Measurements from ENCODE around the gene OXA1L. TPM values are rescaled to one million over a fixed set of nuclear protein-coding genes. Genes with fewer than 3 reads are reported as not detected.
"Not testable (repeated sequence)": the region's sequence is repeated elsewhere in the genome, so short reads cannot be mapped to it uniquely, and the experiment has no call there.

OXA1L gene
- total RNA-seq, 4 donors from 2014 or later = 52.1 to 85.8 (median 73.4) TPM

DNA sequence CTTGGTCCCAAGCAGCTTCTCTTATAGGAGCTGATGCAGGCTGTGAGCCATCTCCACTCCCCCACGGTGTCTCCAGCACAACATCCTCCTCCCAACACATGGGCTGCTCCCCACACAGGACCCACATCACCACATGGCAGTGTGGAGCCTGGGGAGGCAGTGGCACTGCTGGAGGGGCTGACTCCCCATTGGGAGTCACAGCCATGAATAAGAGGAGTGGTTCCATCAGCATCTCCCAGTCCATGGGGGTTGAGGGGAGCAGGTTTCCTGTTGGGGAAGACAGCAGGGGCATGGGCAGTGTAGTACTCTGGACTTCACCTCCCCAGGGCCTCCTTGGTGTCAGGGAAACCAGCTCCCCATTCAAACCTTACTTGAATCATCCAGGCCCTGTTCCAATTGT is 40.5 kb upstream of the OXA1L start:
- H3K9me3 ChIP-seq = peaks cover 0 to 5% (median 0%) of the 10 kb centered on the region in 3 donors
- H3K4me1 ChIP-seq = no peaks in the 10 kb centered on the region
- DNase-seq = no peak
- 33% methylated on average over 1 of the region's 1 CpG; no CpG with 5 or more reads in 1 of the 2 donors for WGBS, 2 donors
- H3K4me3 ChIP-seq = no peak overlapping the region
- intact Hi-C loops (cut with DNase I) = no loop called here
- no peak overlapping the region for H3K27ac ChIP-seq
- TF ChIP-seq POLR2A (IDR thresholded peaks at IDR 0.05) = no peak
- TF ChIP-seq, protein P1, sequence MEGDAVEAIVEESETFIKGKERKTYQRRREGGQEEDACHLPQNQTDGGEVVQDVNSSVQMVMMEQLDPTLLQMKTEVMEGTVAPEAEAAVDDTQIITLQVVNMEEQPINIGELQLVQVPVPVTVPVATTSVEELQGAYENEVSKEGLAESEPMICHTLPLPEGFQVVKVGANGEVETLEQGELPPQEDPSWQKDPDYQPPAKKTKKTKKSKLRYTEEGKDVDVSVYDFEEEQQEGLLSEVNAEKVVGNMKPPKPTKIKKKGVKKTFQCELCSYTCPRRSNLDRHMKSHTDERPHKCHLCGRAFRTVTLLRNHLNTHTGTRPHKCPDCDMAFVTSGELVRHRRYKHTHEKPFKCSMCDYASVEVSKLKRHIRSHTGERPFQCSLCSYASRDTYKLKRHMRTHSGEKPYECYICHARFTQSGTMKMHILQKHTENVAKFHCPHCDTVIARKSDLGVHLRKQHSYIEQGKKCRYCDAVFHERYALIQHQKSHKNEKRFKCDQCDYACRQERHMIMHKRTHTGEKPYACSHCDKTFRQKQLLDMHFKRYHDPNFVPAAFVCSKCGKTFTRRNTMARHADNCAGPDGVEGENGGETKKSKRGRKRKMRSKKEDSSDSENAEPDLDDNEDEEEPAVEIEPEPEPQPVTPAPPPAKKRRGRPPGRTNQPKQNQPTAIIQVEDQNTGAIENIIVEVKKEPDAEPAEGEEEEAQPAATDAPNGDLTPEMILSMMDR (IDR thresholded peaks at IDR 0.05) = no peak
- no peaks in the 10 kb centered on the region for H3K36me3 ChIP-seq
- H3K27me3 ChIP-seq = peaks cover 0 to 18% (median 0%) of the 10 kb centered on the region in 4 donors

DNA sequence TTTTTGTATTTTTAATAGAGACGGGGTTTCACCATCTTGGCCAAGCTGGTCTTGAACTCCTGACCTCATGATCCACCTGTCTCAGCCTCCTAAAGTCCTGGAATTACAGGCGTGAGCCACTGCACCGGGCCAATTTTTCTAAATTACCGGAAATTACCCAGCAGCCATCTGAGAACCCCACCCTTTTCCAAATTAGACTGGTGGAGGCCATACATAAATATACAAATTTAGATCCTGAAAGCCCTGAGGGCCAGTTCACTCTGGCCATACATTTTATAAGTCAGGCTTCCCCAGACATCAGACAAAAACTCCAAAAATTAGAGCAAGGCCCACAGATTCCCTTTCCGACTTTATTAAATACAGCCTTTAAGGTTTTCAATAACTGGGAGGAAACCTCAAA is 34.4 kb upstream of the OXA1L start:
- H3K4me3 ChIP-seq; DNase-seq; H3K36me3 ChIP-seq; H3K27ac ChIP-seq; H3K27me3 ChIP-seq; intact Hi-C loops (cut with DNase I); H3K4me1 ChIP-seq; H3K9me3 ChIP-seq: not testable (repeated sequence)
- WGBS, 2 donors = 51 to 78% methylated on average over 5 of the region's 5 CpGs

DNA sequence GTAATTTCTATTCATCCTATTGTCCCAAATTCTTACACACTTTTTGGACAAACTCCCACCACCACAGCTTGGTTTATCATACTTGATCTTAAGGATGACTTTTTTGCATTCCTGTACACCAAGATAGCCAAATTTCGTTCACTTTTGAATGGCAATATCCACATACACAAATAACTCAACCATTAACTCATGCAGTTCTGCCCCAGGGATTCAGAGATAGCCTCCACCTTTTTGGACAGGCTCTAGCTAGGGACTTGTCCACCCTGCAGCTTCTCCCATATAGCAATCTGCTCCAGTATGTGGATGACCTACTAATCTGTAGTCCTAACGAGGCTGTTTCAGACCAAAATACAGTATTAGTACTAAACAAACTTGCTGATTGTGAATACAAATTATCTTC is 32.7 kb upstream of the OXA1L start:
- Histone ChIP-seq H3K27me3 (no peaks in the 10 kb centered on the region), H3K4me1 (no peaks in the 10 kb centered on the region), H3K36me3 (no peaks in the 10 kb centered on the region), H3K27ac (no peak overlapping the region), H3K4me3 (no peak overlapping the region), H3K9me3 (no peaks in the 10 kb centered on the region)
- WGBS, 2 donors = 49 to 50% methylated on average over 2 of the region's 2 CpGs
- intact Hi-C loops (cut with DNase I) = no loop called here
- no peak for TF ChIP-seq POLR2A (IDR thresholded peaks at IDR 0.05)
- TF ChIP-seq, protein P1 (IDR thresholded peaks at IDR 0.05) = no peak
- no peak for DNase-seq

DNA sequence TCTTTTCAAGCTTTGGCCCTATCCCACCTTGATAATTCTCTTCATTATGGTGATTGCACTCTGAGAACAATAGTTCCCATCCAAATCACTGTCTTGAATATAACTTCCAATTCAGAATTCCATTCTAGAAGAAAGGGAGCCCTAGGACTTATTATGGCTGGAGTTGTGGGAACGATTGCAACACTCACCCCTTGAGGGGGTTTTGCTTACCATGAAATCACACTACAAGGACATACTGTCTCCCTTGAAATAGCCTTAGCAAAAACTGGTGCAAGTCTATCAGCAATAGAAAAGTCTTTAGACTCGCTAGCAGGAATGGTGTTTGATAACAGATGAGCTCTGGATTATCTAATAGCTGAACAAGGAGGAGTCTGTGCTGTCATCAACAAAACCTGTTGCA is 31.4 kb upstream of the OXA1L start:
- WGBS, 2 donors = 71% methylated on average over 2 of the region's 2 CpGs
- TF ChIP-seq, protein P1 (IDR thresholded peaks at IDR 0.05) = no peak
- no peak for TF ChIP-seq POLR2A (IDR thresholded peaks at IDR 0.05)
- H3K36me3 ChIP-seq = no peaks in the 10 kb centered on the region
- H3K4me1 ChIP-seq = no peaks in the 10 kb centered on the region
- H3K9me3 ChIP-seq = no peaks in the 10 kb centered on the region
- DNase-seq = no peak
- H3K4me3 ChIP-seq = no peak overlapping the region
- no peak overlapping the region for H3K27ac ChIP-seq
- no peaks in the 10 kb centered on the region for H3K27me3 ChIP-seq
- intact Hi-C loops (cut with DNase I) = no loop called here

DNA sequence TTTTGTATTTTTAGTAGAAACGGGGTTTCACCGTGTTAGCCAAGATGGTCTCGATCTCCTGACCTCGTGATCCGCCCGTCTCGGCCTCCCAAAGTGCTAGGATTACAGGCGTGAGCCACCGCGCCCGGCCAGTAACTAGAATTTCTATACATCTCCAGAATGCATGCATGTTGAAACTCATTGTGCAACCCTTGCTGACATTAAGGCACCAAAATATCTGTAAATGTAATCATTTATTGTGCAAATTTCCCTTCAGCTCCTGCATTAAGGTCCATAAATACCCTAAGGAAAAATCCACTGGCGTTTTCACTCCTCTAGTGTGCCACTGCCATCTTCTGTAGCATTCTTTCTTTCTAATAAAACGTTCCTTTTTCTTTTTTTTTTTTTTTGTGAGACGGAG is 30.1 kb upstream of the OXA1L start:
- H3K27ac ChIP-seq; H3K4me3 ChIP-seq; H3K36me3 ChIP-seq; intact Hi-C loops (cut with DNase I); H3K9me3 ChIP-seq; H3K27me3 ChIP-seq; H3K4me1 ChIP-seq; DNase-seq: not testable (repeated sequence)
- WGBS, 2 donors = 80 to 91% methylated on average over 7 to 12 of the region's 14 CpGs

DNA sequence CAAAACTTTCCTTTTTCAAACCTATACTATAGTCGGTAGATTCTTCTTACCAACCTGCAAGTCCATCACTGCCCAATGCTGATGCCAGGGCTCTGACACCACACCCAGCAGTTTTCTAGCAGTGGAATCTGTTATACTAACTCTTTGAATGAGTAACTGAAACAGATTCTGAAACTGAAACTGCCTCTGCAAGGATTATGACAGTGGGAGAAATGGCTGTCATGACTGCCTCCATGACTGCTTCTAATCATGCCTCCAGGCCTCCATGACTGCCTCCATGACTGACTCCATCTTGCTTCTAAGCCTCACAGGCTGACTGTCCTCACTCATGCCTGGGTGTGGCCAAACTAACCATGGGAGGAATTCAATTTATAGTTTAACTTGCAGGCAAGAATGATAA is 29.4 kb upstream of the OXA1L start:
- Histone ChIP-seq H3K36me3 (no peaks in the 10 kb centered on the region), H3K9me3 (no peaks in the 10 kb centered on the region), H3K27ac (no peak overlapping the region), H3K27me3 (no peaks in the 10 kb centered on the region), H3K4me3 (no peak overlapping the region), H3K4me1 (no peaks in the 10 kb centered on the region)
- TF ChIP-seq, protein P1 (IDR thresholded peaks at IDR 0.05) = no peak
- TF ChIP-seq POLR2A (IDR thresholded peaks at IDR 0.05) = no peak
- intact Hi-C loops (cut with DNase I) = no loop called here
- DNase-seq = no peak
- 67 to 100% methylated on average over 1 of the region's 1 CpG for WGBS, 2 donors
